ENCODE results near the gene DVL2. TPM values are rescaled to one million over a fixed set of nuclear protein-coding genes. Genes with fewer than 3 reads are reported as not detected.
"Not testable (repeated sequence)": the region's sequence is repeated elsewhere in the genome, so short reads cannot be mapped to it uniquely, and the experiment has no call there.

Gene DVL2
- total RNA-seq, 4 donors from 2014 or later, result 35.9 to 182 (median 69.2) TPM

DNA sequence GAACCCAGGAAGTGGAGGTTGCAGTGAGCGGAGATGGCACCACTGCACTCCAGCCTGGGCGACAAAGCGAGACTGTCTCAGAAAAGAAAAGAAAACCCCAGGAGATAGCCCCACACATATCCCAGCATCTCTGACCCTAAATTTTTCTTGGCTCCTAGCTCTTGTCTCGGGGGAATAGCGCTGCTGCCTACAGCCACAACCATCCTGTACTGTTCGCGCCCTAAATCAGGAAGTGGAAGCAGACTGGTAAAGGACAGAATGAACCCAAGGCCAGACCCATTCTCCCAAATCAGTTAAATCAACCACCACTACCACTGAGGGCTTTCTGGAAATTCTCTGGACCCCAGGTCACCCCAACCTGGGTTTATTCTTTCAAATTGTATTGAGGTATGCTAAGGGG is 15.5 kb upstream of the DVL2 start:
- no peak for DNase-seq
- TF ChIP-seq, protein P1, sequence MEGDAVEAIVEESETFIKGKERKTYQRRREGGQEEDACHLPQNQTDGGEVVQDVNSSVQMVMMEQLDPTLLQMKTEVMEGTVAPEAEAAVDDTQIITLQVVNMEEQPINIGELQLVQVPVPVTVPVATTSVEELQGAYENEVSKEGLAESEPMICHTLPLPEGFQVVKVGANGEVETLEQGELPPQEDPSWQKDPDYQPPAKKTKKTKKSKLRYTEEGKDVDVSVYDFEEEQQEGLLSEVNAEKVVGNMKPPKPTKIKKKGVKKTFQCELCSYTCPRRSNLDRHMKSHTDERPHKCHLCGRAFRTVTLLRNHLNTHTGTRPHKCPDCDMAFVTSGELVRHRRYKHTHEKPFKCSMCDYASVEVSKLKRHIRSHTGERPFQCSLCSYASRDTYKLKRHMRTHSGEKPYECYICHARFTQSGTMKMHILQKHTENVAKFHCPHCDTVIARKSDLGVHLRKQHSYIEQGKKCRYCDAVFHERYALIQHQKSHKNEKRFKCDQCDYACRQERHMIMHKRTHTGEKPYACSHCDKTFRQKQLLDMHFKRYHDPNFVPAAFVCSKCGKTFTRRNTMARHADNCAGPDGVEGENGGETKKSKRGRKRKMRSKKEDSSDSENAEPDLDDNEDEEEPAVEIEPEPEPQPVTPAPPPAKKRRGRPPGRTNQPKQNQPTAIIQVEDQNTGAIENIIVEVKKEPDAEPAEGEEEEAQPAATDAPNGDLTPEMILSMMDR (IDR thresholded peaks at IDR 0.05), result no peak
- no peak for TF ChIP-seq POLR2AphosphoS5 (IDR thresholded peaks at IDR 0.05)
- no peak for TF ChIP-seq POLR2A (IDR thresholded peaks at IDR 0.05)
- no peak for TF ChIP-seq EP300 (IDR thresholded peaks at IDR 0.05; ENCODE audit: low read depth)
- WGBS, 2 donors (ENCODE audit: low coverage in 1 of 2), result 71% methylated on average over 7 of the region's 7 CpGs; no CpG with 5 or more reads in 1 of the 2 donors
- in situ Hi-C loops (cut with MboI; ENCODE audit: low pct_ligation_motif_present in 1 of 4, low pct_unique_long_range_greater_than_20kb in 1 of 4, low sequenced_read_pairs in 3 of 4) (loop anchor here in 1 of 4 donors (25.0 kb wide), 1 partner anchor 887 kb away; no protein-coding TSS in a partner anchor), intact Hi-C loops (cut with DNase I; ENCODE audit: low total_unique reads) (no loop called here)
- peak overlapping the region in 3 of 4 donors; percentile 96 to 100 (median 98) for H3K4me3 ChIP-seq
- H3K27me3 ChIP-seq, result no peaks in the 10 kb centered on the region
- no peaks in the 10 kb centered on the region for H3K9me3 ChIP-seq
- peaks cover 0 to 20% (median 8%) of the 10 kb centered on the region in 4 donors for H3K36me3 ChIP-seq
- H3K4me1 ChIP-seq, result peaks cover 14 to 42% (median 34%) of the 10 kb centered on the region in 4 donors
- H3K27ac ChIP-seq, result peak overlapping the region; percentile 95 to 100 (median 98)

DNA sequence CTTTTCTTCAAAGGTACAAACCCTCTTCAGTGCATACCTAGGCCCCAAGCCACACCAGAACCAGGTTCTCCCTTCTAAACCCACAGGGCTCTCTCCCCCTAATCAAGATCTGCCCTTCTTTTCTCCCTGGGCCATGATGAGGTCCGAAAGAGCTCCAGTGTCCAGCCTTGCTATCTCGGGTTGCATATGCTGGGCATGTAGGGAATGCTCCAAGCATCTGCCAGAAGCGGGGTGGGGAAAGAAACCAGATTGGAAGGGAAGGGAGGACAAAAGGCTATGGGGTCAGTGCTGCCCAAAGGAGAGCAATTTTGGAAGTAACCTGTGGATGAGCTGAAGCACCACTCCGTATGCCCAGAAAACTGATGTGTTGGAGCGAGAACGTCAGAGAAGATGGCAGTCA is 14.9 kb upstream of the DVL2 start:
- peaks cover 0 to 23% (median 12%) of the 10 kb centered on the region in 4 donors for H3K36me3 ChIP-seq
- H3K4me3 ChIP-seq, result no peak overlapping the region
- in situ Hi-C loops (cut with MboI; ENCODE audit: low pct_ligation_motif_present in 1 of 4, low pct_unique_long_range_greater_than_20kb in 1 of 4, low sequenced_read_pairs in 3 of 4), result loop anchor here in 1 of 4 donors (25.0 kb wide), 1 partner anchor 888 kb away; no protein-coding TSS in a partner anchor
- TF ChIP-seq, protein P1 (IDR thresholded peaks at IDR 0.05), result no peak
- TF ChIP-seq POLR2A (IDR thresholded peaks at IDR 0.05), result no peak
- no peak for TF ChIP-seq POLR2AphosphoS5 (IDR thresholded peaks at IDR 0.05)
- no peak for TF ChIP-seq EP300 (IDR thresholded peaks at IDR 0.05; ENCODE audit: low read depth)
- peak overlapping the region in 2 of 4 donors; percentile 97 to 100 for H3K27ac ChIP-seq
- H3K4me1 ChIP-seq, result peaks cover 14 to 37% (median 34%) of the 10 kb centered on the region in 4 donors
- 60 to 92% methylated on average over 1 to 6 of the region's 6 CpGs for WGBS, 2 donors (ENCODE audit: low coverage in 1 of 2)
- no peaks in the 10 kb centered on the region for H3K27me3 ChIP-seq
- H3K9me3 ChIP-seq, result no peaks in the 10 kb centered on the region
- DNase-seq, result no peak
- intact Hi-C loops (cut with DNase I; ENCODE audit: low total_unique reads), result no loop called here

DNA sequence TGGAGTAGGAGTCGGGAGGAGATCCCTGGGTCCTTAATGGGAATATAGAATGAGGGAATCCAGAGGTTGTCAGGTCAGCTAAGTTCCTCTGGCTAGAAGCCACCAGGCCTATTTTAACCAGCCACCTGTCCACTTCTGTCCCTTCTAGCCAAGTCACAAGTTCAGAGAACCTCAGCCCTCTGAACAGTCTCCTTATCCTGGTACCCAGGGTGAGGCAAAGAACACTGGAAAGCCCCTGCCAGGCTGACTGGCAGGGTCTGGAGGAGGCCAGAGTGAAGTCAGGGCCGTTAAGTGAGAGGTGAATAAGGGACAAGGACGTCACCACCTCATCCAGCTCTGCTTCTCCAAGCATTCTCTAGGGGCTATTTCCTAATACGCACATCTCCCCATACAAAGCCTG is 14.5 kb upstream of the DVL2 start:
- intact Hi-C loops (cut with DNase I; ENCODE audit: low total_unique reads), result no loop called here
- DNase-seq, result no peak
- H3K27ac ChIP-seq, result no peak overlapping the region
- in situ Hi-C loops (cut with MboI; ENCODE audit: low pct_ligation_motif_present in 1 of 4, low pct_unique_long_range_greater_than_20kb in 1 of 4, low sequenced_read_pairs in 3 of 4), result loop anchor here in 1 of 4 donors (25.0 kb wide), 1 partner anchor 889 kb away; no protein-coding TSS in a partner anchor
- no peaks in the 10 kb centered on the region for H3K27me3 ChIP-seq
- no peaks in the 10 kb centered on the region for H3K9me3 ChIP-seq
- TF ChIP-seq POLR2AphosphoS5 (IDR thresholded peaks at IDR 0.05) (no peak), EP300 (IDR thresholded peaks at IDR 0.05; ENCODE audit: low read depth) (no peak), POLR2A (IDR thresholded peaks at IDR 0.05) (no peak)
- TF ChIP-seq, protein P1 (IDR thresholded peaks at IDR 0.05), result no peak
- H3K4me3 ChIP-seq, result no peak overlapping the region
- WGBS, 2 donors (ENCODE audit: low coverage in 1 of 2), result 79% methylated on average over 4 of the region's 4 CpGs; no CpG with 5 or more reads in 1 of the 2 donors
- H3K4me1 ChIP-seq, result peaks cover 14 to 37% (median 35%) of the 10 kb centered on the region in 4 donors
- peaks cover 0 to 27% (median 13%) of the 10 kb centered on the region in 4 donors for H3K36me3 ChIP-seq

DNA sequence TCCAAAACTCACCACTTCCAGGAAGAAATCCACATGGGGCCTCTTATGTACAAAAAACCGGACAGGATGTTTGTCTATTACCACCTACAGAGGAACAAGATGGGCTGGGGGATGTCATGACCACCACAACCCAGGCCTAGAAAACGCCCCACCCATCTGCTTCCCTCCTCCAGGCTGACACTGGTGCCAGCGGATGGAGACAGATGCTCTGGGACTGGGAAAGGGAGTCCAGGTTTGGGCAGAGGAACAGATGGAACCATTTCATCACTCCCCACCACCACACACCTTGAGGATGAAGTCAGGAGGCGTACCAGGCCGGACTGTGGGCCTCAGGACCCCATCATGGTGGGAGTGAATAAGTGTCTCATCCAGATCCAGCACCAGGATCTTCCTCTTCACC is 12.5 kb upstream of the DVL2 start:
- no peak for DNase-seq
- in situ Hi-C loops (cut with MboI; ENCODE audit: low pct_ligation_motif_present in 1 of 4, low pct_unique_long_range_greater_than_20kb in 1 of 4, low sequenced_read_pairs in 3 of 4) (loop anchor here in 1 of 4 donors (25.0 kb wide), 1 partner anchor 891 kb away; no protein-coding TSS in a partner anchor), intact Hi-C loops (cut with DNase I; ENCODE audit: low total_unique reads) (no loop called here)
- Histone ChIP-seq H3K27me3 (no peaks in the 10 kb centered on the region), H3K9me3 (no peaks in the 10 kb centered on the region), H3K4me3 (no peak overlapping the region), H3K27ac (no peak overlapping the region), H3K36me3 (peaks cover 0 to 27% (median 13%) of the 10 kb centered on the region in 4 donors), H3K4me1 (peaks cover 14 to 35% (median 31%) of the 10 kb centered on the region in 4 donors)
- 82 to 92% methylated on average over 2 to 5 of the region's 5 CpGs for WGBS, 2 donors (ENCODE audit: low coverage in 1 of 2)
- TF ChIP-seq EP300 (IDR thresholded peaks at IDR 0.05; ENCODE audit: low read depth), result no peak

DNA sequence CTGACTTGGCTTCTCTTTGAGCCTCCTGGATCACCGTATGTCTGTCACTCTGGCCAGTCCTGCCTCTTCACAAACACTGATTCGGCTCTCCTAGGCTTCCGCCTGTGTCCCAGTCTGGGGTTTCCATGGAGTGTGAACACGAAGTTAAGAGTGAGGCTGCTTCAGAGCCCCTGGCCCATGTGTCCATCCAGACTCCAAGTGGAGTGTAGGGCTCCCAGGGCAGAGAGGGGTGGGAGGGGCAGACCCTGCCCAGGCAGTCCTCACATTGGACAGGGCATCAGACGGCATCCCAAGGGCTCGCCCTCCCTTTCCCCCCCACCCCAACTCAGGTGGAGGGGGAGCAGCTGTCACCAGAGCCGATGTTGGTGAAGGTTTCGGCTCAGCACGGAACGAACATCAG is 9.5 kb upstream of the DVL2 start:
- H3K36me3 ChIP-seq, result peaks cover 0 to 35% (median 17%) of the 10 kb centered on the region in 4 donors
- DNase-seq, result not testable (repeated sequence)

More for the DNA sequence above, 9.5 kb upstream of the DVL2 start:
- Histone ChIP-seq H3K4me3 (peak overlapping the region in 1 of 4 donors; percentile 95), H3K27ac (peak overlapping the region; percentile 91 to 99 (median 98)), H3K4me1 (peaks cover 18 to 34% (median 29%) of the 10 kb centered on the region in 4 donors)
- whole genome bisulfite sequencing, 2 donors (ENCODE audit: low coverage in 1 of 2), result 80% methylated on average over 10 of the region's 10 CpGs; no CpG with 5 or more reads in 1 of the 2 donors
- in situ Hi-C loops (cut with MboI; ENCODE audit: low pct_ligation_motif_present in 1 of 4, low pct_unique_long_range_greater_than_20kb in 1 of 4, low sequenced_read_pairs in 3 of 4) (loop anchor here in 1 of 4 donors (25.0 kb wide), 1 partner anchor 893 kb away; no protein-coding TSS in a partner anchor), intact Hi-C loops (cut with DNase I; ENCODE audit: low total_unique reads) (loop anchor here (5.0 kb wide), 1 partner anchor 598 kb away; no protein-coding TSS in a partner anchor)
- H3K27me3 ChIP-seq, H3K9me3 ChIP-seq: not testable (repeated sequence)
